Measurements from ENCODE around the gene WIPI1.

DNA sequence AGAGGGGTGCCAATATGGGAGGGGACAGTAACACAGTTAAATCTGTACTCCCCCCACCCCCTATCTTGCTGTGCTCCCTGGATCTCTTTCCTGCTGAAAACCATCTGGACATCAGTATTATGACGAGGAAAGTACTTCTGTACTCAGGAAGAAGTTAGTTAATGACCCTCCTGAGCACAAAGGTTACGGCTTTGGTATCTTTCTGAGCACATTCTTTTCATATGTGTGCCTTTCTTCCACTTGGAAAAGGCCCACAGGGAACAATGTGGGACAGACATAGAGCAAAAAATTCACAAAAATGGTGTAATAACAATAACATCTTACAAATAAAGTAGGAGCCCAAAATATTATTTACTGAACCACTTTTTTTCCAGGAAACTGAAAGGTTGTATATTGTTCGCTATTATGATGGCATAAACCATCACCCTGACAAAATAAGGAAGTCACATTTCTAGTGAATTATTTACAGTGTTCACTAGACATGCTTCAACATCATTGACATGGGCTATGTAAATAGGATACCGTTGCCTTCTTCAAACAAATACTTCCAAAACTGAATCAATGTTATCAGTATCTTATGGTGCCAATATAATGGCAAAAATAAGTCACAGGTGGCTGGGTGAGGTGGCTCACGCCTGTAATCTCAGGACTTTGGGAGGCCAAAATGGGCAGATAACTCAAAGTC is 5.5 kb downstream of the WIPI1 start:
- TF ChIP-seq EP300 (IDR thresholded peaks at IDR 0.05) (no peak), POLR2A (IDR thresholded peaks at IDR 0.05) (no peak)

Measured in gastroesophageal sphincter (tissue), 2 donors.